Dermis microvascular lymphatic vessel endothelial cell (primary cell): Measurements from ENCODE around the gene ZNF775. TPM values are rescaled to one million over a fixed set of nuclear protein-coding genes. Genes with fewer than 3 reads are reported as not detected.
A peak's percentile ranks its signal among the peaks of the same experiment; 100 is the strongest.

Experiments
- DNase-seq, 2 donors: peaks; one replicate each; pipeline versions ENCODE4 v3.0.0 to v3.0.0-alpha.2; 2010; ENCODE audit warnings: low read depth in 2 of 2
- total RNA-seq: library from RNA; depleted of rRNA; stranded (reverse); fragments of >200 nt; gene quantifications from 2 replicates; pipeline ENCODE4 v1.2.1, GENCODE V29; 2014

The ZNF775 gene
- total RNA-seq, 1 donor from 2014 or later, result 4.7 TPM

DNA sequence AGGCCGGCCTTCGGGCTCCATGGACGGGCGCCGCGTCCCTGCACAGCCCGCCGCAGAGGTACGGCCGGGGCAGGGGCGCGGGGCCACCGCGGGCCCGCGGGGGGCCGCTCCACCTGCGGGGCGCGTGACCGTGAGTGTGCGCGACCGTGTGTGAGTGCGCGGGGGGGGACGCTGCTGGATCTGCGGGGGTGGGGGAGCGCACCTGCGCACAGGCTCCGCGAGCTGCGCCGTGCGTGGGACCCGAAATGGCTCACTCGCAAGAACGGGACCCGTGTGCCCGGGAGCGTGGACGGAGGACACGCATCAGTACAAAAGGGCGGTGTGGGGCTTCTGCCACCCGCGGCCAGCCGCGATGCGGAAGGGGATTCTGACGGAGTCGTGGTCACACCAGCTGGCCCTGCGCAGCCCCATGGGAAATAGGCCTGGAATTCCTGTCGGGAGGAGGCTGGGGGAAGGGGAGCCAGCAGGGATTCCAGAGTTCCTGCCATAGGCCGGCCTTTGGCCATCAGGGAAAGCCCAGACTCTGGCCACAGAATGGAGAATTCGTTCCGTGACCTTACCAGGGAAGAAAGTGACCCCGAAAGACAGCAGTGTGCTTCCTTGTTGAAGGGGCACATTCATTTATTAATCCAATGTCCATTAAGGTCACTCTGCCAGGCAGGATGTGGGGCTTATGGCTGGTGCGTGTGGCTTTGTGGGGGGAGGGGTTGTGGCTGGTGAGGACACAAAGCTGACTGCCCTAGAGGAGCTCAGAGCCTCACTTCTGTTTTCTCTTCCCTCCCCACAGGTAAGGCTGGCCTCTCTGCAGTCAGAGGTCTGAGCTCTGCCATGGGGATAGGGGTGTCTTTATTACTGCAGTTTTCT lies 10.0 kb upstream of the ZNF775 start:
- DNase-seq, result peak; percentile 78 to 80

DNA sequence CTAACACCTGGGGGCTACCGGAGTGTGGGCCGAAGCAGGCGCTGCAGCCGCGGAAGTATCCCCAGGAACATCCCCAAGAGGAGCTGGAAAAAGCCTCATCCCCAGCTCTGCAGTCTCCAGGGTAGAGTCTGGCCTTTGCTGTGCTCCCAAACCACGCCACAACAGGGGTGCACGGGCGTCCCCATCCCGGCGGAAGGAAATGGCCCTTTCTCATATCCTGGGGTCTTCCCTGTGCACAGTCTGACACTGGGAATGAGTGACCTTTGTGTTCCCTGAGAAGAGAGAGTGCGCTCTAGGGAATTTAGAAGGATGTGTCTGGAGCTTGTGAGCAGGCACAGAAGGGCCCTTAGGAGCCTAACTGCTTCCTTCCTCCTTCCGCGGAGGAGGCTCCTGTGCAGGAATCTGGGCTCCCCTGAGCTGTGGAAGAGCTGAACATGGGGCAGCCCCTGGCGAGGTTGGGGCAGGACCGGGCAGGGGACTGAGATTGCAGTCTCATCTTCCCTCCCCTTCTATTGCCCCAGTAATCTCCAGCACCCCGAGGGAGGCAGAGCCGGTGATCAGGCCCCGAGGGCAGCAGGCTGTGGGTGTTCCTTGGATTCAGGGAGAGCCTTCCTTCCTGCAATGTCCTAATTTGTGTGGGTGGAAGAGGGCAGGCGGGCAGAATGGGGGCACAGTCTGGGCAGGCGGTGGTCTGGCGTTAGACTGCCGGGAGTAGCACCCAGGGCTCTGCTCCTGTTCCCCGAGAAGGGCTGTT lies 9.2 kb upstream of the ZNF775 start:
- peak in 1 of 2 donors; percentile 17 for DNase-seq

DNA sequence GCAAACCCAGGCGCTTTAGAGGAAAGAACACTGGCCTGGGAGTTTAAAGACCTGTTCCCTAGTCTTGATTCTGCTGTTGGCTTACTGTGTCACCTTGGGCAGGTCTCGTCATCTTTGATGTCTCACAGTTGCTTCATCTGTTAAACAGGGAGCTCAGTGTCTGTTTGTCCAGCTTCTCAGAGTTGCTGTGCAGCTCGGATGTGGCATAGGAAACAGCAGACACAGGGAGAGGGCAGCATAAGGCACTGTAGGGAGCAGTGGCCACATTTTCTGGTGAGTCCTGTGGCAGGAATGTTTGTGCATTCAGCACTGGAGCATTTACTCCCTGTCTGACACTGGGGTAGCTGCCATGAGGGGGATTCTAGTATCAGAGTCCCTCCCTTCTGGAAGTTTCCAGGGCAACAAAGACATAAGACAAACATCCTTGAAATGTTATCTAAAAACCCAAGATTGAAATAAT lies 8.5 kb upstream of the ZNF775 start:
- DNase-seq, result no peak

- DNase-seq, result no peak
Observed at GRCh38 chr7:150371131-150371995, 7.8 kb upstream of the ZNF775 start.

GRCh38 chr7:150371996-150372270 lies 7.2 kb upstream of the ZNF775 start:
- no peak for DNase-seq

DNA sequence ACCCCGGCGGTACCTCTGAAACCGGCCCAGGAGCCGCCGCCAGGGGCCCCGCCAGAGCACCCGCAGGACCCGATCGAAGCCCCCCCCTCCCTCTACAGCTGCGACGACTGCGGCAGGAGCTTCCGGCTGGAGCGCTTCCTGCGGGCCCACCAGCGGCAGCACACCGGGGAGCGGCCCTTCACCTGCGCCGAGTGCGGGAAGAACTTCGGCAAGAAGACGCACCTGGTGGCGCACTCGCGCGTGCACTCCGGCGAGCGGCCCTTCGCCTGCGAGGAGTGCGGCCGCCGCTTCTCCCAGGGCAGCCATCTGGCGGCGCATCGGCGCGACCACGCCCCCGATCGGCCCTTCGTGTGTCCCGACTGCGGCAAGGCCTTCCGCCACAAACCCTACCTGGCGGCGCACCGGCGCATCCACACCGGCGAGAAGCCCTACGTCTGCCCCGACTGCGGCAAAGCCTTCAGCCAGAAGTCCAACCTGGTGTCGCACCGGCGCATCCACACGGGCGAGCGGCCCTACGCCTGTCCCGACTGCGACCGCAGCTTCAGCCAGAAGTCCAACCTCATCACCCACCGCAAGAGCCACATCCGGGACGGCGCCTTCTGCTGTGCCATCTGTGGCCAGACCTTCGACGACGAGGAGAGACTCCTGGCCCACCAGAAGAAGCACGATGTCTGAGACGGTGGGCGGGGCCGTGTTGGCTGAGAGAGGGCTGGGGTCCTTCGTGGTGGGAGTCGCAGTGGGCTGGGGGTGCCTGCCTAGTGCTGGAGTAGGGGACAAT lies 6.7 kb upstream of the ZNF775 start:
- no peak for DNase-seq

- no peak for DNase-seq
Observed at GRCh38 chr7:150373049-150373801, 5.9 kb upstream of the ZNF775 start.

DNA sequence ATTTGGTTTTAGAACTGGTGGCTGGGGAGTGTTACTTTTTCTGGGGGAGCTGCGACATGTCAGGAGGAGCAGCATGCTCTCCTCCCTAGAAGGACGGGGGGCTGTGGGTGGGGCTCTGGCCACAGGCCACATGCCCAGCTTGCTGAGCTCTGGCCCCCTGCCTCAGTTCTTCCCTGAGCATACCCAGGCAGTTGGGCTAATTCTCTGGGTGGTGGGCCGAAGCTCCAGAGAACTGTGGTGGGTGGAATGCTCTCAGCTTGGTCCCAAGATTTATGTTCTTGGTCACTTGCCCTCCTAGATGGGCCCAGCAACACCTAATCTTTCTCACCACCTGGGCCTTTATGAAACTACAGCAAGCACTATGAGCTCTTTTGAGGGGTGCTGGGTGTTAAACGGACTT lies 5.1 kb upstream of the ZNF775 start:
- DNase-seq, result no peak

DNA sequence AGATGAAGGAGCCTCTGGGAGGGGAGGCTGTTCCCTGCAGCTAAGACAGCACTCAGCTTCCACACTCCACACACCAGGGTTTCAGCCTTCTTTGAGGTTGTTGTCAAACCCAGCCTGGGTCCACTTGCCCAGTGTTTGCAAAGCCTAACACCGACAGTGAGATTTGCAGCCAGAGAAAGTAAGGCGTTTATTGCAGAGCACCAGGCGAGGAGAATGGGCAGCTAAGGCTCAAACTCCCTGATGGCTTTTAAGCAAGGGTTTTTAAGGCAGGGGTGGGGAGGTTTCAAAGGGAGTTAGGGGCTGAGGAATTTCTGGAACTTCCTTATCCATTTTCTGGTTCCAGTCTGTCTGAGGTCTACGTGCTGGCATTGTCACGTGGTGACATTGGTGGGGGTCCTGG lies 4.7 kb upstream of the ZNF775 start:
- DNase-seq, result no peak

DNA sequence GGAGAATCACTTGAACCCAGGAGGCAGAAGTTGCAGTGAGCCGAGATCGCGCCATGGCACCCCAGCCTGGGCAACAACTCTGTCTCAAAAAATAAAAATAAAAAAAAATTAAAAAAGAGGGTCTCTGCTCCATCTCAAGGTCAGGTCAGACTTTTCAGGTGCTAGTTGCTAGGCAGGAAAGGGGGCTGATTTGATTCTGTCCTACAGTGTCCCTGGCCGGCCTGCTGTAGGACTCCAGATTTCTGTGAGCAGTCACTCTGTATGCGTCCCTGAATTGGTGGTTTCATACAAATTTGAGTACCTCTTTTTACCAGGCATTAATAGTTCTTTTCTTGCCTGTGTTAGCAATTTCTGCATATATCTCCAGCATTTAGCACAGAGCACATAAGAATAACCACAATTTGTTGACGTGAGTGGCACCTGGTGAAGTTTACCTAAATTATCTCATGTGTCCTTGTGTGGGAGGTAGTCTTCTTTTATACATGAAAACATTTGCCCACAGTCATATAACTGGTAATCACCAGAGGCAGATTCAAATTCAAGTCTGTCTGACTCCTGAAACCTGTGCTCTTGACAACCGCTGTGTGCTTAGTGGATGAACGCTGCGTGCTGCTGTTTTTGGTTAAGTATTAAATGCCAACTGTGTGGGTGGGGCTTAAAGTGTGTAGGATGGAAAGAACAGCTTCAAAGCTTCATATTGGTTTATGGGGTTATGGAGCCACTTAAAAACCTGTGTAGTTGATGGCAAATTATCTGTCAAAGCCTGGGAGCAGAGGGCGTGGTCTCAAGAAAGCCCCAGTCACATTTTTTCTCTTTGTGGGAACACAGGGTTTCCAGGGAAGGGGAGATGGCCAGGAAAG lies 3.2 kb upstream of the ZNF775 start:
- no peak for DNase-seq

- no peak for DNase-seq
Observed at GRCh38 chr7:150376560-150376959, 2.6 kb upstream of the ZNF775 start.

- peak in 1 of 2 donors; percentile 54 for DNase-seq
Observed at GRCh38 chr7:150377196-150377595, 1.9 kb upstream of the ZNF775 start.

DNA sequence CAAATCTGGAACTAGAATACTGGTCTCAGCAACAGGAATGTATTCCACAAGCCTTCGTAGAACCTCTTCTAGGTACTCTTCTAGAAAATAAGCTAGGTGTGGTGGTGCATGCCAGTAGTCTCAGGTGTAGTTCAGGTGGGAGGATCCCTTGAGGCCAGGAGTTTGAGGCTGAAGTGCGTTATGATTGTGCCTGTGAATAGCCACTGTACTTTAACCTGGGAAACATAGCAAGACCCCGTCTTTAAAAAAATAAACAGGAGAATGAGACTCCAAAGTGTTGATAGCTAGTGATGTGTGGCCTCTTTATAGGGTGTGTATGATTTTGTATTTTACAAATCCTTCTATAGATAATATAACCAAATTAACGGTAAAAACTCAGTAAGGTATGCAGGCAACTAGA lies 1.5 kb upstream of the ZNF775 start:
- DNase-seq, result no peak

GRCh38 chr7:150378115-150378852 lies 846 bp upstream of the ZNF775 start:
- peak in 1 of 2 donors; percentile 79 for DNase-seq

DNA sequence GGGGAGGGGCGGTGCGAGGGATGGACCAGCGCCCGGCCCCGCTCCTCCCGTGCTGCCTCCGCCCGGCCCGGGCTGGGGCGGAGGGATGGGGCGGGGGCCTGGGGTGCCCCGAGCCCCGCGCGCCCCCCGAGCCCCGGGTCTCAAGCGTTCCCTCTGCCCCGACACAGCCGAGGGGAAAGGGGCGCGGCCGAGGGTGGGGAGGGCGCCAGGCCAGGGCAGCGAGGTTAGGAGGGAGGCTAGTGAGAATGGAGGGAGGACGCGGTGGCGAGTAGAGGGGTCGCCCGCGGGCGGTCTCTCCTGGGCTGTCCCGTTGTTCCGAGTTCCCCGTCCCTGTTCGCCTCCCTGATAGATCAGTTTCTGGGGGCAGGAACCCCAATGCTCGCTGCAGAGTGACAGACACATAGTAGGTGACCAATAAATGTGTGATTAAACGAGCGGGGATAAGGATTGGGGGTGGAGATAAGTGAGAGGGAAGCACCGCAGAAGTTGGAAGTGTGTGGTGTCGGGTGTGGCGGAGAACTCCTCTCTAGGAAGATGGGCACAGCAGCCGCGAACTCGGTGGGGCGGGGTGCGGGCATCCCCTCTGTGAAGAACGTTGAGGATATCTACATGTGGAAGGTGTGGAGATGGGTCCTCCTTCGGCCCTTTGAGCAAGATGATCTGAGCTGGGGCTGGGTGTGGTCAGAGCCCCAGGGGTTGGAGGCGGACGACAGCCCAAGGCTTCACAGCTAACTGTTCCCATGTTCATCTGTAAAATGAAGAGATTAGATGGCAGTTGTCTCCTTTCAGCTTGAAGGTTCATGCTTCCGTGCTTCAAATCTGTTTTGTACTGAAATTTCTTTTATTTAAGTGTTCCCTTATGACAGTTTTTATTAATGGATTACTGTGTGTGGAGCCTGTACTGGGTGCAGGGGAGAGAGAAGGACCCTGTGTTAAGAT lies 580 bp downstream of the ZNF775 start:
- DNase-seq, result peak in 1 of 2 donors; percentile 27

DNA sequence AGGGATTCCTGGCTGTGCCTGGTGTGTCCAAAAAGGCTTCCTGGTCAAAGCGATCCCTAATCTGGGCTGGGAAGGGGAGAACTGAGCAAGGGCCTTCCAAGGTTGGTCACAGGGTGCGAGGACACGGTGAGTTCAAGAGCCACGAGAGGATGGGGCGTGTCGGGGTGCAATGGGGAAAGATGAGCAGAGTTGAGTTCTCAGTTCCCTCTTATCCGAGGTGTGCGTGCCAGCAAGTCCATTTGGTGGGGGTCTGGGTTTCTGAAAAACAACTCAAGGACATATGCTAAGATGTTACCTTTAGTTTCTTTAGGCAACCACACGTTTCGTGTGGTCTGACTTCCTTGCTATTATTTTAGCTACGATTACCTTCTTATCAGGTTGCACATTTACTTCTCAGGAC lies 1.3 kb downstream of the ZNF775 start:
- DNase-seq, result no peak

GRCh38 chr7:150381096-150381495 lies 2.0 kb downstream of the ZNF775 start:
- DNase-seq, result no peak

- no peak for DNase-seq
Observed at GRCh38 chr7:150381785-150382122, 2.6 kb downstream of the ZNF775 start.
